Activated CD4-positive, alpha-beta T cell treated with anti-CD3 and anti-CD28 coated beads, Interleukin-2, amount 50 U/mL, for 4 hours (primary cell): ENCODE results near the gene ACADSB.

Source experiments
- DNase-seq, 2 experiments: peaks; one replicate each; pipeline ENCODE4 v3.0.0-alpha.2; 2020

Gene ACADSB

GRCh38 chr10:123043409-123043925 is 34.7 kb downstream of the ACADSB start:
- DNase-seq: peak; percentile 28 to 39

- no peak for DNase-seq
Measured at GRCh38 chr10:123044391-123044790, 35.6 kb downstream of the ACADSB start.

GRCh38 chr10:123045961-123046731 is 37.3 kb downstream of the ACADSB start:
- no peak for DNase-seq

GRCh38 chr10:123057968-123058367 is 49.2 kb downstream of the ACADSB start:
- no peak for DNase-seq

- no peak for DNase-seq
Measured at GRCh38 chr10:123061865-123062264, 53.1 kb downstream of the ACADSB start.

GRCh38 chr10:123062726-123063125 is 53.9 kb downstream of the ACADSB start:
- no peak for DNase-seq

- no peak for DNase-seq
Measured at GRCh38 chr10:123068087-123068853, 59.5 kb downstream of the ACADSB start.

GRCh38 chr10:123069246-123069986 is 60.6 kb downstream of the ACADSB start:
- no peak for DNase-seq

GRCh38 chr10:123073187-123073586 is 64.4 kb downstream of the ACADSB start:
- no peak for DNase-seq

GRCh38 chr10:123074215-123074614 is 65.4 kb downstream of the ACADSB start:
- DNase-seq: no peak

- no peak for DNase-seq
Measured at GRCh38 chr10:123081896-123082295, 73.1 kb downstream of the ACADSB start.

GRCh38 chr10:123083811-123084210 is 75.0 kb downstream of the ACADSB start:
- no peak for DNase-seq

- no peak for DNase-seq
Measured at GRCh38 chr10:123086281-123086680, 77.5 kb downstream of the ACADSB start.

GRCh38 chr10:123087348-123087747 is 78.5 kb downstream of the ACADSB start:
- DNase-seq: no peak

GRCh38 chr10:123087786-123088185 is 79.0 kb downstream of the ACADSB start:
- DNase-seq: no peak

GRCh38 chr10:123092635-123093414 is 84.0 kb downstream of the ACADSB start:
- DNase-seq: no peak

- DNase-seq: no peak
Measured at GRCh38 chr10:123093489-123093888, 84.7 kb downstream of the ACADSB start.

GRCh38 chr10:123096452-123096851 is 87.6 kb downstream of the ACADSB start:
- DNase-seq: no peak

GRCh38 chr10:123097039-123097438 is 88.2 kb downstream of the ACADSB start:
- no peak for DNase-seq

- DNase-seq: no peak
Measured at GRCh38 chr10:123100030-123100762, 91.4 kb downstream of the ACADSB start.

- DNase-seq: no peak
Measured at GRCh38 chr10:123101872-123102271, 93.1 kb downstream of the ACADSB start.

GRCh38 chr10:123102673-123103072 is 93.9 kb downstream of the ACADSB start:
- no peak for DNase-seq
